EL (cell line): ENCODE results near the gene USH1C.

Experiments
- DNase-seq: peaks from one replicate; pipeline ENCODE4 v3.0.0-alpha.2; 2016

Gene USH1C

DNA sequence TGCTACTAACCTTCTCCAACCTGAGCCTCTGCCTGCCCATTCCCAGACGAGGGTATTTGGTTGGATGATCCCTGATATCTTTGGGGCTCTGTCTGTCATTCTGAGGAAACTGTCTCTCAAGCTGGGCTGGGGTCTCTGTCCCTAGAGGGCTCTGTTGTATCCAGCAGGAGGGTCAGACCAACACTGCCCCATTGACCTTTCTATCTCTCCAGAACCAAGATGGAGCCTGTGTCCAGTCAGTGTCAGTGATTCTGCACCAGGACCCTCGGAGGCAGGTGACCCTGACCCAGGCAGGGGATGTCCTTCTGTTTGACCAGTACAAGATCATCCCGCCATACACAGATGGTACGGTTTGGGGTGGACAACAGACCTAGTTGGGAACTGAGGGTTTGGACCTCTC, 24.7 kb upstream of the USH1C start:
- no peak for DNase-seq

DNA sequence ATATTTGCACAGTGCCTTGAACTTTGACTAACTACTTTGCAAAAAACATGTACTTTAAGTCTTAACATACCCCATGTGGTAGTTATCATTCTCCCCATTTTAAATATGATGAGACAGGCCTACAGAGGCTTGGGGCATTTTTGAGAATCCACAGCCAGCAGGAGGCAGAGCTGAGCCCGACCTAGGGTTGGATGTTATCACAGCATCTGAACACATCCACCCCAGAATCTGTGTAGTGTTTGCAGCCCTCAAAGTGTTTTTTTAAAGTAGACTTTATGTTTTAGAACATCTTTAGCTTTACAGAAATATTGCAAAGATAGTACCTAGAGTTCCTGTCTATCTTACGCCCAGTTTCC, 20.4 kb upstream of the USH1C start:
- DNase-seq = no peak

- DNase-seq = no peak
These were observed 19.9 kb upstream of the USH1C start for GRCh38 chr11:17563961-17564686.

GRCh38 chr11:17563231-17563646, 19.0 kb upstream of the USH1C start:
- DNase-seq = peak; percentile 22

DNA sequence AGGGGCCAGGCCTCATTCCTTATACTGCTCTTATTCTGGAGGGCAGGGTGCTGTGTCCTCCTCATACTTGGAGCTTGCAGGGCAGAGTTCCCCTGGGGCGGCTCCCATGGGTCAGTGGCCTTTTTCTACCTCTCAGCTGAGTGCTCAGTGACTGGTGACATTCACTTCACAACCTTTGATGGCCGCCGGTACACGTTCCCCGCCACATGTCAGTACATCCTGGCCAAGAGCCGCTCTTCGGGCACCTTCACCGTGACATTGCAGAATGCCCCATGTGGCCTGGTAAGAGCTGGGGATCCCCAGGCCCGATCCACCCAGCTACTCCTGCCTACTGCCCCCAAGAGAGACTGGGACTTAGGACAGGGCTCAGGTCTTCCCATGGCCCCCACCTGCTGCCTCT, 17.3 kb upstream of the USH1C start:
- no peak for DNase-seq

- no peak for DNase-seq
These were observed 16.8 kb upstream of the USH1C start for GRCh38 chr11:17561111-17561415.

- no peak for DNase-seq
These were observed 16.3 kb upstream of the USH1C start for GRCh38 chr11:17560281-17561110.

DNA sequence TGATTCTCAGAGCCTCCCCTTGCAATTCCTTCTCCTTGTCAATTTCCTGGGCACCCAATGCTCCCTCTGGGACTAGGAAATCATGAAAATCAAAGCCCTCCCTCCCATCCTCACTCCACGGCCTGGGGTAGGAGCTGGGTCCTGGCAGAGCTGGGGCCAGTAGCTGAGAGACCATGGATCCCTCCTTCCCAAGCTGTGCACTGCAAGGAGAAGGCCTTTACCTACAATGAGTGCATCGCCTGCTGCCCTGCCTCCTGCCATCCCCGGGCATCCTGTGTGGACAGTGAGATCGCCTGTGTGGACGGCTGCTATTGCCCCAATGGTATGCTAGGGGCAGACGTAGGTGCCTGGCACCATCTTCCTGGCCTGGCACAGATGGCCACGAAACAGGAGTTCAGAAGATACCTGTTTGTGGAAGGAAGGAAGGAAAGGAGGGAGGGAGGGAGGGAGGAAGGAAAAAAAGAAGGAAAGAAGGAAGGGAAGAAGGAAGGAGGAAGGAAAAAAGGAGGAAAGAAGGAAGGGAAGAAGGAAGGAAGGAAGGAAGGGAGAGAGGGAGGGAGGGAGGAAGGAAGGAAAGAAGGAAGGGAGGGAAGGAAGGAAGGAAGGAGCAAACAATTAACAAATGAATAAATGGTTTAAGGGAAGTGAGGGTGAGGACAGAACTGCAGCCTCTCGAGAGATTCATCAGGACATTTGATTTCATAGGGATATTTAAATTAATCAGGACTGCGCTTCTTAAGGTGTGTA, 15.3 kb upstream of the USH1C start:
- DNase-seq = no peak

DNA sequence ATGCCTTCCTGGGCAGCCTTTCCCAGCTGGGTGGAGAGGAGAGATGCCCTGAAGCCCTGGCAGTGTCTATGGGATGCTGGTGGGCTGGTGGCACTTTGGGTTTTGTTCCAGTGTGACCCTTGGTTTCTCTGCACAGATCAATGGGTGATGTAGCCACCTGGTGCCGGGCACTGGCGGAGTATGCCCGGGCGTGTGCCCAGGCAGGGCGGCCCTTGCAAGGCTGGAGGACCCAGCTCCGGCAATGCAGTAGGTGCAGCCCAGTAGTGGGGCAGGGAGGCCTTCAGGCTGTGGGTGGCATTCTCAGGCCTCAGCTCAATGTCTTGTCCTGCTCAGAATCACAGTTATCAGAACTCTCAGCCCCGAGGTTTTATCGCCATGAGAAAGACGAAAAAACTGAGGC, 14.7 kb upstream of the USH1C start:
- DNase-seq = no peak

- DNase-seq = no peak
These were observed 14.0 kb upstream of the USH1C start for GRCh38 chr11:17558025-17558780.

- DNase-seq = no peak
These were observed 12.8 kb upstream of the USH1C start for GRCh38 chr11:17556999-17557398.

GRCh38 chr11:17554487-17554886, 10.3 kb upstream of the USH1C start:
- no peak for DNase-seq

DNA sequence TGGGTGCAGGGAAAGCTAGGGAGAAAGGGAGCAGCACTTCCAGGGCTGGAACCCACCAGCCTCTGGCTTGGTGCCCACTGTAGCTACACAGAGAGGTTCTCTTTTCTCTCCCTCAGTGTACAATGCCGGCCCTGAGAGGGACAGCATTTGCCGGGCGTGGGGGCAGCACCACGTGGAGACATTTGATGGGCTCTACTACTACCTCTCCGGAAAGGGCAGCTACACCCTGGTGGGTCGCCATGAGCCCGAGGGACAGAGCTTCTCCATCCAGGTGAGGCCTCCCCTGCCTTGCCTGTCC, 9.0 kb upstream of the USH1C start:
- no peak for DNase-seq

GRCh38 chr11:17552392-17553248, 8.4 kb upstream of the USH1C start:
- DNase-seq = no peak

DNA sequence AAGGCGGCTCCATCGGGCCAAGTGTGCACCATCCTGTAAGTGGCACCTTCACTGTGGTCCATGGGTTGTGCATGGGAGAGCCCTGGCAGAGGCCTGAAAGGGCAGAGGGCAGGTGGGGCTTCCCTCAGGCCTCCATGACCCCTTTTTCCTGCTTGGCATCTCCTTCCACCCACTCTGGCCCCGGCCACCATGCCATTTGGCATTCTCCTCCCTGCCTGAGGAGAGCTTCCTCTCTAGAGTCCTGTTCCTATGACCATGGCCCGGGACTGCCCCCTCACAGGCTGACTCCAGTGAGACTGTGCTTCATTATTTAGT, 7.8 kb upstream of the USH1C start:
- DNase-seq = no peak

GRCh38 chr11:17551347-17552040, 7.3 kb upstream of the USH1C start:
- no peak for DNase-seq

- peak; percentile 11 for DNase-seq
These were observed 6.5 kb upstream of the USH1C start for GRCh38 chr11:17550450-17551346.

- DNase-seq = no peak
These were observed 4.2 kb upstream of the USH1C start for GRCh38 chr11:17548444-17548843.

DNA sequence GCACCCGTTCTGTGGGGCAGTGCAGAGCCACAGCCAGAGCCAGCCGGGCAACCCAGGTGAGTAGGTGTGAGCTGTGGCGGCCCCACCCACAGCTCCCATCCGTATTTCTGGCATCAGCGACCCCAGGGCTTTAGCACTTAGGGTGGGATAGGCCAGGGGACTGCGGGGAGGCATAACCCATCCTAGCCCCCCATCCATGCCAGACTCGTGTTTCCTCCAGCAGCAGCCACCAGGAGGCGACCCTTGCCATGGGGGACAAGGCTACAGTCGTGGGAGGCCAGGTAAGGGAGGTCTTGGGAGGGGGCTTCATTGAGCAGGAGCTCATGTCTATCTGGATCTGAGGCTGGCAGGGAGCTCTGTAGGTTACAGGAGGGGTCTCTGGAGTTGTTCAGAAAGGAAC, 3.7 kb upstream of the USH1C start:
- no peak for DNase-seq

- peak; percentile 24 for DNase-seq
These were observed 2.9 kb upstream of the USH1C start, which contains the start of gene OTOG for GRCh38 chr11:17547051-17547577. TSS of gene OTOG (plus strand) at chr11:17547259. CDS start at chr11:17547373, 114 bp downstream.

DNA sequence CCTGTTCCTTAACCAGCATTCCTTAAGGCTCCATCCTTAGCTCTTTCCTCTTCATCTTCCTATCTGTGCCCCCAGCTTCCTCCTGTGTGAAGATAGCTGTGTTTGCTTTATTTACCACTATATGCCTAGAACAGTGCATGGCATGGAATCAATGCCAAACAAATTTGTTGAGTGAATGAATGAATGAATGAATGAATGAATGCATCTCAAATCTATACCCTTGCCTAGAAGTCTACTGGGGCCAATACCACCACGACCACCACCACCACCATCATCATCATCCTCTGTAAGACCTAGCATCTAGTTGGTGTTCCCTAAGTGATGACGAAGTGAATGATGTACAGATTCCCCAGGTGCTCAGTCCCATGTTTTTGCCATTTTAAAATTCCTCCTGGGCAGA, 2.0 kb upstream of the USH1C start:
- no peak for DNase-seq
